SK-N-MC (cell line): Measurements from ENCODE around the gene RTL10.

ENCODE experiments used
- DNase-seq: peaks from one replicate; pipeline ENCODE4 v3.0.0-alpha.2; 2011; ENCODE audit warnings: low read depth, low spot score
- H3K27ac ChIP-seq: fragments of 200-600 bp; sonication (generic); 2 replicates; pipeline ENCODE4 v1.5.1; 2016; ENCODE audit warnings: mixed run types
- H3K36me3 ChIP-seq: fragments of 200-600 bp; sonication (generic); 2 replicates; pipeline ENCODE4 v1.6.1; 2017; ENCODE audit warnings: antibody characterized with exemption, low read length, mixed read lengths; ENCODE audit not compliant: insufficient read depth
- H3K4me3 ChIP-seq: fragments of 200-600 bp; sonication (generic); 2 replicates; pipeline ENCODE4 v1.5.1; 2016
- H3K9ac ChIP-seq: fragments of 200-600 bp; sonication (generic); 2 replicates; pipeline ENCODE4 v1.8.0; 2017; ENCODE audit warnings: mixed run types, mixed read lengths; ENCODE audit not compliant: insufficient read length
- H3K9me3 ChIP-seq: fragments of 200-600 bp; sonication (generic); 2 replicates; pipeline ENCODE4 v1.6.1; 2017; ENCODE audit warnings: low read depth, mild to moderate bottlenecking, antibody characterized with exemption, low read length, moderate library complexity, mixed read lengths
- EZH2 ChIP-seq: fragments of 200-600 bp; sonication (generic); IDR thresholded peaks from one replicate; pipeline ENCODE4 v1.6.1; 2017; ENCODE audit warnings: antibody characterized with exemption
- FOXP2 ChIP-seq: optimal IDR thresholded peaks from 2 replicates; pipeline ENCODE3; 2011; ENCODE audit warnings: mild to moderate bottlenecking, moderate library complexity; ENCODE audit not compliant: insufficient read depth; ENCODE audit errors: extremely low read length, control extremely low read depth
- POLR2AphosphoS5 ChIP-seq: IDR thresholded peaks from 2 replicates; pipeline ENCODE4 v1.6.1; 2012; ENCODE audit warnings: mild to moderate bottlenecking, low read depth, low read length, borderline replicate concordance

The RTL10 gene

GRCh38 chr22:19859861-19860510 is 5.3 kb upstream of the RTL10 start:
- Histone ChIP-seq H3K9me3 (no peaks in the 10 kb centered on the region), H3K36me3 (no peaks in the 10 kb centered on the region), H3K4me3 (no peak overlapping the region), H3K27ac (no peak overlapping the region), H3K9ac (no peak overlapping the region)
- TF ChIP-seq POLR2AphosphoS5 (no peak), EZH2 (no peak), FOXP2 (no peak)
- no peak for DNase-seq

GRCh38 chr22:19857382-19857781 is 2.7 kb upstream of the RTL10 start:
- TF ChIP-seq FOXP2 = no peak
- TF ChIP-seq EZH2 = no peak
- no peak for TF ChIP-seq POLR2AphosphoS5
- H3K27ac ChIP-seq = no peak overlapping the region
- no peak overlapping the region for H3K4me3 ChIP-seq
- no peaks in the 10 kb centered on the region for H3K9me3 ChIP-seq
- no peak overlapping the region for H3K9ac ChIP-seq
- no peak for DNase-seq
- H3K36me3 ChIP-seq = peaks cover 6% of the 10 kb centered on the region; the same call in 1 of the 2 replicates

DNA sequence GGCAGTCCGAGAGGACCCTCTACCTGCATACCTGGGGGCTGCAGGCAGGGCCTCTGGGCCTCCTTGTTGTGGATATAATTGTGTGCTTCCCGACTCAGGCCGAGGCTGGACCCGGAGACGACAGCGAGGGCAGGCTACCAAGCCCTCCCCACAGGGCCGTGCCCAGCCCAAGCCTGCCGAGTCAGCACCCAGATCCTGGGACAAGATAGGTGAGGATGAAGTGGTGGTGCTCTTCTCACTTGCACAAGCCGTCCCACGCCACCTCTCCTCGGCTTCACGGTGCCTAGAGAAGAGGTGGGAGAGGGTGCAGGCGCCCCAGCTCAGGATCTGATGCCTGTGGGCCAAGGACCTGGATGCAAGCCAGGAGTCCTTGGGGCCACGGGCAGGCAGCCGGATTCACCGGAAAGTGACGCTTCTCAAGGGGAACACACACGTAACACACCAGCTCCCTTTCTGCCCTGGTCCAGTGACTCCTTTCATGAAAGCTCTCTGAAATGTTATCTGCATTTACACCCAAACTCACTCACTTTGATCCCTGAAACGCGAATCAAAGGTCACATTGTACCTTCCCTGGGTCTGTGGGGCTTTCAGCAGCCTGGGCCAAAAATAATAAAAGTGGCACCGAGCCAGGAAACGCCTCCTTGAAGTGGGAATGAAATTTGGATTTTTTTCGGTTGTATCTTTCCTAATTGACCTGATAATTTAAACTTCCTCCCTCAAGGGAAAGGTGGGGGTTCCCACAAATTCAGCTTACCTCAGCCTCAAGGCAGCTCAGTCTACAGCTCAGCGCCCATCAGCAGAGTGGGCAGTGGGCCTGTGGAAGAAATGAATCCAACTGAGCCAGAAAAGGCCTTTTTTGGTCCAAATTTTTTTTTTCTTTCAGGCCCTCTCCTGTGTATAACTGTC is 1.1 kb upstream of the RTL10 start:
- peak overlapping the region; percentile 94 for H3K4me3 ChIP-seq
- peak overlapping the region; percentile 85 for H3K27ac ChIP-seq
- H3K9ac ChIP-seq = peak overlapping the region; percentile 94
- peaks cover 22% of the 10 kb centered on the region for H3K36me3 ChIP-seq
- TF ChIP-seq POLR2AphosphoS5 (peak; percentile 59), EZH2 (no peak)
- H3K9me3 ChIP-seq = no peaks in the 10 kb centered on the region
- DNase-seq = no peak

DNA sequence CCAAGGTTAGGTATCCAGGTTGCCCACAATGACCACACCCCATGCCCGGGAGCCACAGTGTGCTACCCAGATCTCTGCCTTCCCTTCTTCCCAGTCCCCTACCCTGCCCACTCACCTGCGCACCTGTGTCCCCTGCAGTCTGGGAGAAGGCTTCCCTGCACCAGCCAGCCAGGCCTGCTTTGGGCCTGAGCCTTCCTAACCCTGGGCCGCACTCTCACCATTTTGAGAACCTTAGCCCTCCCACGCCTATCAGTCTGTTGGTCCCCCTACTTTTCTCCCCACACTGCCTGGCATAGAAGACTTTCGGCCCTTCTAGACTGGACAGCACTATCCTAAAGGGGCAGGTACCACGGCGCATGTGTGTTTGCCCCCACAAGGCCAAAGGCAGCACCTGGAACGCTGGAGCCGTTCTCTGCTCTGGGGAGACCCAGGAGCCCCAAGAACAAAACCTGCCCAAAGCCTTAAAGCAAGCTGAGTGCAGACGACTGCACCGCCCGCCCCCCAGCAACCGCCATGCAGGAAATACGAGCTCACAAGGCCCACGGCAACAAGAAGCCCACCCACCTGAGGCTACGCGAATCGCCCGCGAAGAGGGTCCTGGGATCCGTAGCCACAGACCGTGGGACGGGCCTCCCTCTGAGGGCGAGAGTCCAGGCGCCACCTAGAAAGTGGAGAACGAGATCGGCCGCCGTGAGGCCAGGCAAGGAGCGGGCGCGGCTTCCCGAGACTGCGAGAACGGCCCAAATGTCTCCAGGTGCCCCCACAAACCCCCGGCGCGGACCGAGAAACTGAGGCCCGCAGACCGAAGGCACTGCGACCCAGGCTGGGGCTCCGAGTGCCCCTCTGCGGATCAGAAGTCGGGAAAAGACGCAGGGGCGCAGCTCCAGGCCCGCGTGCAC is 546 bp downstream of the RTL10 start:
- TF ChIP-seq EZH2 (no peak), FOXP2 (no peak), POLR2AphosphoS5 (no peak)
- Histone ChIP-seq H3K4me3 (peak overlapping the region; percentile 94), H3K9me3 (no peaks in the 10 kb centered on the region), H3K27ac (peak overlapping the region; percentile 45; the same call in 1 of the 2 replicates), H3K9ac (peak overlapping the region; percentile 92), H3K36me3 (peaks cover 29% of the 10 kb centered on the region)
- no peak for DNase-seq

GRCh38 chr22:19853058-19853878 is 1.4 kb downstream of the RTL10 start:
- peak overlapping the region; percentile 94 for H3K4me3 ChIP-seq
- H3K36me3 ChIP-seq = peaks cover 29% of the 10 kb centered on the region
- H3K9me3 ChIP-seq = no peaks in the 10 kb centered on the region
- TF ChIP-seq FOXP2 = no peak
- no peak for TF ChIP-seq POLR2AphosphoS5
- TF ChIP-seq EZH2 = no peak
- no peak for DNase-seq
- H3K27ac ChIP-seq = no peak overlapping the region
- peak overlapping the region; percentile 92 for H3K9ac ChIP-seq

DNA sequence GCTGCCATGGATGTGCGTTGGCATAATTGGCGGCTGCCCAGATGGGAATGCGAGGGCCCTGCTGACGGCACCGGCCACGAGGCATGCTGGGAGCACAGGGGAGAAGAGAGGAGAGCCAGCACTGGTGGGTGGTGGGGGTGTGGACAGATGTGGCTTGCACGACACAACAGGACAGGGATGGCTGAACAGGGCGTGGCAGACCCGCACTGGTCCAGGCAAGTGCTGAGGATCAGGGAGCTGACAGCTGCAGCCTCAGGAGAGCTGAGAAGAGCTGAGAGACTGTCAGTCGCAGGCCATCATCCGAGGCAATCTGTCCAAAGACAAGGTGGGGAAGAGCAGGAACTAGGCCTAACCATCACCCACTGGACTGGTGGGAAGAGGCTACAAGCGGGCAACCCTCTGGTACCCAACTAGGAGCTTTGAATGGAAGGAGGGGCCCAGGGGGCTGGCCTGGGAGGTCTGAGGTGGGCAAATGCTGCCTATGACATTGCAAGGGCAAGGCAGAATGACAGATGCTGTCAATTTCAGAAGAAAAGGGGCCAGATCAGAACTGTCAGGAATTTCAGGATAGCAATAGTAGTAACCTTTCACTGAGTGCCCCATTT is 2.4 kb downstream of the RTL10 start:
- Histone ChIP-seq H3K9me3 (no peaks in the 10 kb centered on the region), H3K36me3 (peaks cover 31% of the 10 kb centered on the region), H3K9ac (no peak overlapping the region), H3K27ac (no peak overlapping the region), H3K4me3 (peak overlapping the region; percentile 94; the same call in 1 of the 2 replicates)
- DNase-seq = no peak
- TF ChIP-seq FOXP2 = no peak
- TF ChIP-seq POLR2AphosphoS5 = no peak
- no peak for TF ChIP-seq EZH2
